Prostate gland (tissue), 2 donors: Measurements from ENCODE around the gene MBNL2. TPM values are rescaled to one million over a fixed set of nuclear protein-coding genes. Genes with fewer than 3 reads are reported as not detected.
"Not testable (repeated sequence)": the region's sequence is repeated elsewhere in the genome, so short reads cannot be mapped to it uniquely, and the experiment has no call there.

Source experiments
- DNase-seq: peaks from one replicate; pipeline ENCODE4 v3.0.0-alpha.2; 2019; ENCODE audit warnings: low spot score
- H3K27ac ChIP-seq, 2 donors: fragments of 200-600 bp; sonication (generic); 2 replicates each; pipeline ENCODE4 v1.5.1; 2017 to 2019
- H3K27me3 ChIP-seq: fragments of 200-600 bp; sonication (generic); replicated peaks from 2 replicates; pipeline ENCODE4 v1.5.1; 2019; ENCODE audit not compliant: insufficient read depth
- H3K36me3 ChIP-seq, 2 donors: fragments of 200-600 bp; sonication (generic); 1 replicate in 1 of 2; 2 replicates in 1 of 2; pipeline versions ENCODE4 v1.5.1 to v1.8.1; 2017 to 2019
- H3K4me1 ChIP-seq: fragments of 200-600 bp; sonication (generic); replicated peaks from 2 replicates; pipeline ENCODE4 v1.5.1; 2019
- H3K4me3 ChIP-seq, 2 donors: fragments of 200-600 bp; sonication (generic); 2 replicates each; pipeline ENCODE4 v1.5.1; 2017 to 2019
- H3K9me3 ChIP-seq: fragments of 200-600 bp; sonication (generic); 2 replicates; pipeline ENCODE4 v1.5.1; 2017
- CTCF ChIP-seq, 4 experiments: fragments of 200-600 bp in 2 of 4; fragments of 450-650 bp in 2 of 4; sonication (generic) in 2 of 4; IDR thresholded peaks; 1 replicate in 3 of 4; 2 replicates in 1 of 4; pipeline ENCODE4 v1.5.1; 2016 to 2019; ENCODE audit warnings: antibody characterized with exemption in 4 of 4, mild to moderate bottlenecking in 2 of 4, moderate library complexity in 2 of 4
- POLR2A ChIP-seq: fragments of 450-650 bp; IDR thresholded peaks from one replicate; pipeline ENCODE4 v1.6.1; 2016; ENCODE audit warnings: antibody characterized with exemption, mild to moderate bottlenecking
- POLR2AphosphoS5 ChIP-seq: sonication (generic); formaldehyde crosslinking; IDR thresholded peaks from one replicate; pipeline ENCODE4 v1.6.1; 2017; ENCODE audit warnings: antibody characterized with exemption
- WGBS: methylation state at CpG from one replicate; pipeline ENCODE4 v1.1.5; 2018; 5-methylcytosine and 5-hydroxymethylcytosine counted together
- intact Hi-C: fragments of 100-400 bp; cut with DNase I; formaldehyde crosslinking; loops from one replicate; pipeline ENCODE4 v1.14.2; 2022
- total RNA-seq, 2 donors: library from RNA; depleted of rRNA; stranded (reverse); fragments of >200 nt; gene quantifications; one replicate each; pipeline ENCODE4 v1.1.0, GENCODE V29; 2016

Gene MBNL2
- total RNA-seq, 2 donors from 2014 or later, result 59.1 to 85.7 TPM

GRCh38 chr13:97347255-97347932 is 125.3 kb downstream of the MBNL2 start:
- TF ChIP-seq CTCF (IDR thresholded peaks at IDR 0.05), result no peak
- no peak for TF ChIP-seq POLR2AphosphoS5
- no peak for TF ChIP-seq POLR2A
- H3K27ac ChIP-seq, result no peak overlapping the region
- no peak overlapping the region for H3K4me3 ChIP-seq
- intact Hi-C loops, result no loop called here
- no peaks in the 10 kb centered on the region for H3K36me3 ChIP-seq
- 94% methylated on average over 9 of the region's 9 CpGs for WGBS
- DNase-seq, result no peak
- no peaks in the 10 kb centered on the region for H3K9me3 ChIP-seq
- no peaks in the 10 kb centered on the region for H3K4me1 ChIP-seq
- H3K27me3 ChIP-seq, result no peaks in the 10 kb centered on the region

- intact Hi-C loops, result no loop called here
- no peak for DNase-seq
- Histone ChIP-seq H3K4me1 (no peaks in the 10 kb centered on the region), H3K36me3 (no peaks in the 10 kb centered on the region), H3K27ac (no peak overlapping the region), H3K27me3 (no peaks in the 10 kb centered on the region), H3K9me3 (no peaks in the 10 kb centered on the region), H3K4me3 (no peak overlapping the region)
- no peak for TF ChIP-seq CTCF (IDR thresholded peaks at IDR 0.05)
- TF ChIP-seq POLR2A, result no peak
- 91% methylated on average over 5 of the region's 5 CpGs for WGBS
Observed at GRCh38 chr13:97348569-97349100, 126.5 kb downstream of the MBNL2 start.

GRCh38 chr13:97352012-97352411 is 129.9 kb downstream of the MBNL2 start:
- 95% methylated on average over 1 of the region's 1 CpG for WGBS
- H3K36me3 ChIP-seq, H3K4me3 ChIP-seq, H3K27me3 ChIP-seq, H3K4me1 ChIP-seq, H3K27ac ChIP-seq, H3K9me3 ChIP-seq, DNase-seq: not testable (repeated sequence)
- intact Hi-C loops, result loop anchor here (10.0 kb wide), 1 partner anchor 327 kb away; no protein-coding TSS in a partner anchor

- Histone ChIP-seq H3K36me3 (no peaks in the 10 kb centered on the region), H3K4me3 (no peak overlapping the region), H3K27me3 (no peaks in the 10 kb centered on the region), H3K27ac (no peak overlapping the region), H3K9me3 (no peaks in the 10 kb centered on the region), H3K4me1 (no peaks in the 10 kb centered on the region)
- intact Hi-C loops, result loop anchor here (10.0 kb wide), 1 partner anchor 328 kb away; no protein-coding TSS in a partner anchor
- DNase-seq, result no peak
- TF ChIP-seq POLR2AphosphoS5, result no peak
- no peak for TF ChIP-seq POLR2A
- TF ChIP-seq CTCF (IDR thresholded peaks at IDR 0.05), result no peak
Observed at GRCh38 chr13:97352815-97353214, 130.7 kb downstream of the MBNL2 start.

- Histone ChIP-seq H3K27ac (no peak overlapping the region), H3K4me1 (no peaks in the 10 kb centered on the region), H3K4me3 (no peak overlapping the region), H3K9me3 (no peaks in the 10 kb centered on the region), H3K36me3 (no peaks in the 10 kb centered on the region), H3K27me3 (no peaks in the 10 kb centered on the region)
- no peak for TF ChIP-seq CTCF (IDR thresholded peaks at IDR 0.05)
- TF ChIP-seq POLR2AphosphoS5, result no peak
- TF ChIP-seq POLR2A, result no peak
- intact Hi-C loops, result loop anchor here (10.0 kb wide), 1 partner anchor 329 kb away; no protein-coding TSS in a partner anchor
- no peak for DNase-seq
- 92% methylated on average over 4 of the region's 4 CpGs for WGBS
Observed at GRCh38 chr13:97353927-97354675, 132.0 kb downstream of the MBNL2 start.
